ENCODE data around the gene LDLRAD4. TPM values are rescaled to one million over a fixed set of nuclear protein-coding genes. Genes with fewer than 3 reads are reported as not detected.

Gene LDLRAD4
- polyA plus RNA-seq, 4 donors: 10.4 to 20.6 (median 11.6) TPM

DNA sequence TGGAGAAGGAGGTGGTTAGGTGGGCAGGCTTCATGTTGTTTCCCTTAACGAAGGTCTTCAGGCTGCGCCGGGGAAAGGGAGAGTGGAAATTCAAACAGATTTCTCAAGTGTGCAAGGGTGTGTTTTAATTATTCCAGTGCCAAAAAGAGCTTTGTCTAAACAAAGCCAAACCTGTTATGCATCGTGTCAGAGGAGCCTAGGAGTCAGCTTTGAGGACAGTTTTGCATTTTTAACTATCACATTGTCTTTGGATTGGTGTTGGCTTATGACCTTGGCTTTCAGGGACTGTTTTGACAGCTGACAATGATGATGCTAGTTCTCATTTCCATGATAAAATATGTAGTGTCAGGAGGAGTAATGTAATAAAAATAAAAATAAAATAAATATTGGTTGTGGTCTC lies 144.8 kb downstream of the LDLRAD4 start:
- no peak for DNase-seq (ENCODE audit: low read depth in 4 of 4, low spot score in 3 of 4)

- no peak for DNase-seq (ENCODE audit: low read depth in 4 of 4, low spot score in 3 of 4)
Measured at GRCh38 chr18:13364721-13365205, 146.2 kb downstream of the LDLRAD4 start.

GRCh38 chr18:13366131-13366530 lies 147.6 kb downstream of the LDLRAD4 start:
- no peak for DNase-seq (ENCODE audit: low read depth in 4 of 4, low spot score in 3 of 4)

- DNase-seq (ENCODE audit: low read depth in 4 of 4, low spot score in 3 of 4): no peak
Measured at GRCh38 chr18:13366541-13366940, 148.0 kb downstream of the LDLRAD4 start.

GRCh38 chr18:13366962-13367892 lies 148.7 kb downstream of the LDLRAD4 start:
- no peak for DNase-seq (ENCODE audit: low read depth in 4 of 4, low spot score in 3 of 4)

- no peak for DNase-seq (ENCODE audit: low read depth in 4 of 4, low spot score in 3 of 4)
Measured at GRCh38 chr18:13368080-13368813, 149.7 kb downstream of the LDLRAD4 start.

DNA sequence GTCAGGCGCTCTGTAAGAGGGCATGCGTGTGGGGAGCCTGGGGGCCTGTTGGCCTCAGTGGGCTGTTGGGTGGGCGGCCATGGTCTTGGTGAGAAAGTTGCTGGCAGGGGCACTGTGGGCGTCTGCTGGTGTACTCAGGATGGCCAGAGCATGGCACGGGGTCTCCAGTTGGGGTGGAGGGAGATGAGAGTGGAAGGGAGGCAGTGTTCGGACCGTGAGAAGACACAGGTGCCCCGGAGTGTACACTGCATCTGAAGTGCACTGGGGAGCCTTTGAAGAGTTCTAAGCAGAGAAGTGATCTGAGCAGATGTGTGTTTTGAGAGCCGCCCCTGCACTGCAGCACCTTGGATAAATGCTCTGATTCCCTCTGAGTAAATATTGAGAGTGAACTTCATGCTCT lies 150.8 kb downstream of the LDLRAD4 start:
- DNase-seq (ENCODE audit: low read depth in 4 of 4, low spot score in 3 of 4): no peak

DNA sequence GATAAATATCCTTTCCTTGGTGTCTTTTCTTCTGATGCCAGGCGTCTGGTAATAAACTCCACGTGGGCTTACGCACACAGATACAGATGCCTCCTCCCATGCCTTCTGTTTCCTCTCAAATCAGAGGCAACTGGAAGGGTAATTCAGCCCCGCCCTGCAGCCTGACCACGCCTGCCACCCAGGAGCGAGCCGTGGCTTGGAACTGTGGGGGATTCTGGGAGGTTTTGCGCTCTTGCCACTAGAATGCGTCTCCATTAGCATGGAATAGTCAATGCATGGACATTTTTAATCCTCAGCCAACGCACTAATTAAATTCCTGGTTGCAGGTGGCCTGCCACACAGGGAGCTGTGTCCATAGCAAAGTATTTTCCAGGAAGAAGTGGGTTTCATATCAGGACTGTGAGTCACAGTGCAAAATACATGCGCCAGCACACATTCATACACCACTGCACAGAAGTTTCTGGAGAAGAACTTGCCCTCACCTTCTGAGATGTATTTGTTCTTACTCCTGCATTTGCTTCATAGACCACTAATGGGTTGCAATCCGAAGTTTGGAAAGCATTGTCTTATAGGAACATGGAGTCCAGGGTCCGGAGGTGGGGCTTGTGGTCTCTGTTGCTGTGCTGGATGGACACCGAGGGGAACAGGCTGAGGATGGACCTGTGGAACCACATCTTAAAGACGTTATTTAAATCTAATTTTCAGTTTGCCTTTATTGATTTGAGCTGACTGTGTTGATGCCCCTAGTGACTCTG lies 151.4 kb downstream of the LDLRAD4 start:
- DNase-seq (ENCODE audit: low read depth in 4 of 4, low spot score in 3 of 4): no peak

DNA sequence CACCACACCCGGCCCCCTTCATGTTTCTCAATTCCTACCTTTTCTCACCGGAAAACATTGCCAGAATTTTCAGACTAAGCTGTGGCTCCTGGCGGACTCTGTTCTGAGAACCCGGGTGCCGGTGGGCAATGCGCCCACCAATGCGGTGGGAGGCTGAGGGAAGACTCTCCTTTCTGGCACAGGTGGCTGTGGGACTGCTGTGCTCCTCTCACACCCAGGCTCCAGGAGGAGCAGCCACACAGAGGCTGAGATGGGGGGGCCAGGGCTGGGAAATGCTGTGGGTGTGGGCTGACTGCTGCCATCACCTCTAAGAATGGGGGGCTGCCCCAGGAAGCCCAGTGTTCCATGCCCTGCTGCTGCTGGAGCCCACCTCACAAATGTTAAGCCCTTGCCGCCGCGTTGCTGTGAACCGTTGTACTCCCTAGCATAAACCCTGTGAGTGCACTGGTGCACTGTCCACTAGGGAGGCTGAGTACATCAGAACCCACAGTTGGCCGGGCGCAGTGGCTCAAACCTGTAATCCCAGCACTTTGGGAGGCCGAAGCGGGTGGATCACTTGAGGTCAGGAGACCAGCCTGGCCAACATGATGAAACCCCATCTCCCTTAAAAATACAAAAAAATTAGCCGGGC lies 152.6 kb downstream of the LDLRAD4 start:
- DNase-seq (ENCODE audit: low read depth in 4 of 4, low spot score in 3 of 4): no peak

GRCh38 chr18:13371689-13372418 lies 153.3 kb downstream of the LDLRAD4 start:
- DNase-seq (ENCODE audit: low read depth in 4 of 4, low spot score in 3 of 4): no peak

DNA sequence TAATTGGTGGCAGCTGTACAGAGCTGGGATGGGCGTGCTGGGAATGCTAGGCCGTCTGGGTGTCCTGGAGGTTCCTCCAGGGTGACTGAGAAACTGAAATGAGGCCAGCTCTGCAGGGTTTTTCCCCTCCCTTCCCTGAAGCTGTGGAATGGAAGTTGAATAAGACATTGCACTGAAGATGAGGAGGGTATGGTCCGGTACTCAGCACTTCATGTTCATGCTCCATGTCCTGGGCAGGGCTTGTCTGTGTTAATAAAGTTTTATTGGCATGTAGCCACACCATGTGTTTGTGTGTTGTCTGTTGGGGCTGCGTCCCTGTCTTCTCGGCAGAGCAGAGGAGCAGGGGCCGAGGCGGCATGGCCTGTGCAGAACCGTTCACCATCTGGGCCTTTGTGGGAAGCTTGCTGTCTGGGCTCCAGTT lies 154.0 kb downstream of the LDLRAD4 start:
- DNase-seq (ENCODE audit: low read depth in 4 of 4, low spot score in 3 of 4): no peak

DNA sequence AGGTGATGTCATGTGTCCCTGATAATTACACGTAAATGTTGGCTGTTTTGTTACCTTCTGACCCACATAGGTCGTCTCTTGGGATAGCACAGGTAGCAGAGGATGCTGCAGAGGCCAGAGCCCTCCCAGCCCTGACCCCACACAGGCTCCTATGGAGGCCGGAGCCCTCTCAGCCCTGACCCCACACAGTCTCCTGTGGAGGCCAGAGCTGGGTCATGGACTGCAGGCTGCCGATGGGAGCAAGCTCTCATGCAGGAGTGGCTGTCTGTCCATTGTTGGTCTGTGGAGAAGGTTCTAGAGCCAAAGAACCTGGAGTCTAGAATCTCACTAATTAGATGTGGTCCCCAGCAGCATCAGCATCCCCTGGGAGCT lies 155.5 kb downstream of the LDLRAD4 start:
- no peak for DNase-seq (ENCODE audit: low read depth in 4 of 4, low spot score in 3 of 4)

DNA sequence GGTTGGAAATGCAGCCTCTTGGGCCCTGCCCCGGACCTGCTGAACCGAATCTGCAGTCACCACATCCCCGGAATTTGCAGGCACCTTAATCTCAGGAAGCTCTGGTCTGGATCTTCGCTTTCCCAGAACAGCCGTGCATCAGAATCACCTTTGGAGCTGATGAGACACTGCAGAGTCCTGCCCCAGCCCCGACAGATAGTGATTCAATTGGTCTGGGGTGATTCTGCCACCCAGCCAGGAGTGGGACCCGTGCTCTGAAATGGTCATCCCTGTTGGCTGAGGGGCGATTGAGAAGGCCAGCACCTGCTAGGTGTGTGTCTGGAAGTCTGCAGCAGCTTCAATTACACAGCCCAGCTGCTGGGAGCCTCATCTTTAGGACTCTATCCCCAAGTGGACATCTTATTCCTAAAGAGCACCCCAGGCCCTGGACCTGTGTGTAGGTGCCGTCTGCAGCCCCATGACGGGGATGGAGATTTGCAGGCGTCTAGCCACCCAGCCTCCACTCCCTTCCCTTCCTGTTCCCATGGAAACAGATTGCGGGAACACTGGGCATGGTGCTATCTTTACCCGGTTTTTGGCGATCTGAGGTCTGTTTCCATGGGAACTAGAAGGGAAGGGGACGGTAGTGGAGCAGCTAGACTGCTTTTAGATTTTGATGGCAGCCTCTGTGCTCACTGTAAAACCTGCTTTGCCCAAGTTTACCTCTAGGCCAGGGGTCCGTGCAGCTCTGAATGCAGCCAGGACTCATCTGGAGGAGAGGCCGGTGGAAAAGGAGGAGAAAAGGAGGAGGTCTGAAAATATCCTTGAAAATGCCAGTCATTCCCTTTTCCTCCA lies 156.1 kb downstream of the LDLRAD4 start:
- DNase-seq (ENCODE audit: low read depth in 4 of 4, low spot score in 3 of 4): no peak

- no peak for DNase-seq (ENCODE audit: low read depth in 4 of 4, low spot score in 3 of 4)
Measured at GRCh38 chr18:13375302-13376255, 157.0 kb downstream of the LDLRAD4 start.

GRCh38 chr18:13376298-13376840 lies 157.8 kb downstream of the LDLRAD4 start:
- DNase-seq (ENCODE audit: low read depth in 4 of 4, low spot score in 3 of 4): no peak

- DNase-seq (ENCODE audit: low read depth in 4 of 4, low spot score in 3 of 4): no peak
Measured at GRCh38 chr18:13376841-13377351, 158.3 kb downstream of the LDLRAD4 start.

DNA sequence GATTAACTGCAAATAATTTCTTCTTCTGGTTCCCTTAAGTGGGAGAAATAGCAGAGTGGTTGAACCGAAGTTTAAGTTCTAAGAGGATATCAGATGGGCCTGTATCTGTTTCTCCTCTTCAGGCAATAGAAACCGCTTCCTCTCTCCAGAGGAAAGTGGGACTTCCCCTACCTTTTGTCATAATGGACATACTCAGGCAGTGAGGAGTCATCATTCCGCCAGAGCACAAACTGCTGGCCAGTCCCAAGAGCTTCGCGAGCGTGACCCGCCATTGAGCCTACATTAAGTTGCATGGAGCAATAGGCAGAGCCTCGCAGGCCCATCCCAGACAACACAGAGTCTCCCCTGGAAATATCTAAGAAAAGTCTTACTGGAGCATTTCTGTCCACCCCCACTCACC lies 158.9 kb downstream of the LDLRAD4 start:
- no peak for DNase-seq (ENCODE audit: low read depth in 4 of 4, low spot score in 3 of 4)

Data from left renal pelvis (tissue), 4 donors.